Osteoblast (primary cell): ENCODE results near the gene SLC25A36. TPM values are rescaled to one million over a fixed set of nuclear protein-coding genes. Genes with fewer than 3 reads are reported as not detected.

ENCODE experiments used
- DNase-seq: peaks from one replicate; pipeline ENCODE4 v3.0.0; 2011; ENCODE audit warnings: low spot score, mixed read lengths; ENCODE audit not compliant: insufficient read length; ENCODE audit errors: missing footprints
- H2AFZ ChIP-seq: 2 replicates; pipeline ENCODE4 v1.6.0; 2011; ENCODE audit warnings: mild to moderate bottlenecking, low read length
- H3K27ac ChIP-seq: 2 replicates; pipeline ENCODE4 v1.5.1; 2011; ENCODE audit warnings: mild to moderate bottlenecking, low read depth, low read length, moderate library complexity
- H3K27me3 ChIP-seq: 2 replicates; pipeline ENCODE4 v1.6.0; 2012; ENCODE audit warnings: mild to moderate bottlenecking, control low read depth, inconsistent platforms, low read length, moderate library complexity; ENCODE audit not compliant: insufficient read depth
- H3K36me3 ChIP-seq: 2 replicates; pipeline ENCODE4 v1.5.1; 2011; ENCODE audit warnings: mild to moderate bottlenecking, low read length, control low read depth, moderate library complexity; ENCODE audit not compliant: insufficient read depth
- H3K4me1 ChIP-seq: 2 replicates; pipeline ENCODE4 v1.5.1; 2011; ENCODE audit warnings: mild to moderate bottlenecking, low read length, control low read depth, moderate library complexity; ENCODE audit not compliant: insufficient read depth
- H3K4me2 ChIP-seq: 2 replicates; pipeline ENCODE4 v1.6.0; 2011; ENCODE audit warnings: mild to moderate bottlenecking, low read length; ENCODE audit not compliant: insufficient read depth
- H3K4me3 ChIP-seq: fragments of 200-600 bp; sonication (generic); 3 replicates; pipeline ENCODE4 v1.5.1; 2012; ENCODE audit warnings: mild to moderate bottlenecking, low read length, inconsistent platforms; ENCODE audit not compliant: insufficient read depth
- H3K79me2 ChIP-seq: 2 replicates; pipeline ENCODE4 v1.6.0; 2012; ENCODE audit warnings: mild to moderate bottlenecking, low read length, control low read depth, inconsistent platforms; ENCODE audit not compliant: insufficient read depth
- H3K9me3 ChIP-seq: 2 replicates; pipeline ENCODE4 v1.5.1; 2011; ENCODE audit warnings: low read depth, low read length, control low read depth
- H4K20me1 ChIP-seq: 2 replicates; pipeline ENCODE4 v1.6.0; 2012; ENCODE audit warnings: mild to moderate bottlenecking, low read length, control low read depth; ENCODE audit not compliant: insufficient read depth
- CTCF ChIP-seq: IDR thresholded peaks from 2 replicates; pipeline ENCODE4 v1.5.1; 2011; ENCODE audit warnings: mild to moderate bottlenecking, low read depth, low read length, moderate library complexity; ENCODE audit errors: extremely low read depth
- total RNA-seq: library from RNA; depleted of rRNA; stranded (reverse); fragments of >200 nt; gene quantifications from 2 replicates; pipeline ENCODE4 v1.2.3, GENCODE V29; 2012

Gene SLC25A36
- total RNA-seq, 1 donor: 97.4 TPM

DNA sequence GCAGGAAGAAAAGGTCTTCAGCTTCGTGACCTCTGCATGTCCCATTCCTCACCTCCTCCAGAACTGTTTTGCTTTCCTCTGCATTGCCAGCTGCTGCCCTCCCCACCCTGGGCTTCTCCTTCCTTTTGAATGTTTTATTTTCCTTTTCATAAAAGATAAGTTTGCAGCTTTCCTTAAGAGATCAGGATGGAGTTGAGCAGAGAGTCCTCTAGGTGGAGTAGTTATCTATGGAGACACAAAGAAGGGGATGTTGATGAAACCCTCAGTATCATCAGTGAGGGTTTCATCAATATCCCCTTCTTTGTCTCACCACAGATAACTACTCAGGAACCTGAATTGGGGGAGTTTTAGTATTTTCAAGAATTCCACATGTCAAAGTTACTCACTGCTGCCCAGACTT is 19.0 kb upstream of the SLC25A36 start:
- Histone ChIP-seq H4K20me1 (no peaks in the 10 kb centered on the region), H3K27me3 (no peaks in the 10 kb centered on the region), H3K79me2 (no peaks in the 10 kb centered on the region), H3K36me3 (no peaks in the 10 kb centered on the region), H3K4me1 (no peaks in the 10 kb centered on the region), H2AFZ (no peak overlapping the region), H3K27ac (no peak overlapping the region), H3K9me3 (no peaks in the 10 kb centered on the region), H3K4me2 (no peak overlapping the region), H3K4me3 (no peak overlapping the region)
- DNase-seq: no peak
- peak; percentile 59 for TF ChIP-seq CTCF

DNA sequence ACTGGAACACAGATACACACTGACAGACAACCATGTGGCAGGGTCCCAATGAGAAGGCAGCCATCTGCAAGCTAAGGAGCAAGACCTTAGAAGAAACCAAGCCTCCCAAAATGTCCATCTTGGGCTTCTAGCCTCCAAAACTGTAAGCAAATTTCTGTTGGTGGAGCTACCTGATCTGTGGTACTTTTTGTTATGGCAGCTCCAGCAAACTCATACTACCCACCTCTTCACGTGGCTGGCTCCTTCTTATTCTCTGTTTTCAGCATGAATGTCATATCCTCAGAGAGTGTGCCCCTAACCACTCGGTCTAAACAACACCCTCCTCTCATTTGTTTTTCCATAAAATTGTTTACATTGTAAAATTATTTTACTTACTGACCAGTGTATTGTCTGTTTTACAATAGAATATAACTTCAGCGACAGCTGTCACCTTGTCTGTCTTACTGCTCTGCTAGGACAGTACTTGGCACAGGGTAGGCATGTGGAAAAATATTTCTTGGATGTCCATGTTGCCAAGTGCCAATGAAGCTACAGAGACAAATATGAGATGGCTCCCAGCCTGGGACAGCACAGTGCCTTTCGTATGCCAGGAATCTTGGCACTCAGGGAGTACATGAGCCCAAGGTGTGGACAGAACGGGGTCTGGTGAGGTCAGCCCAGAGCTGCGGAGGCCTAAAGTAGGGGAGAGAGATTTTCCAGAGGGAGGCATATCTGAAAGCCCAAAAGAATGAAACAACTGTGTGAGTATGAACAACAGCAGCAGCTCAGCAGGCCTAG is 17.4 kb upstream of the SLC25A36 start:
- no peaks in the 10 kb centered on the region for H3K36me3 ChIP-seq
- H2AFZ ChIP-seq: no peak overlapping the region
- no peak overlapping the region for H3K27ac ChIP-seq
- H3K27me3 ChIP-seq: peaks cover 4% of the 10 kb centered on the region
- H3K4me2 ChIP-seq: no peak overlapping the region
- H3K4me3 ChIP-seq: no peak overlapping the region
- H4K20me1 ChIP-seq: no peaks in the 10 kb centered on the region
- TF ChIP-seq CTCF: no peak
- no peaks in the 10 kb centered on the region for H3K9me3 ChIP-seq
- H3K79me2 ChIP-seq: no peaks in the 10 kb centered on the region
- DNase-seq: no peak
- H3K4me1 ChIP-seq: no peaks in the 10 kb centered on the region

- Histone ChIP-seq H3K4me2 (no peak overlapping the region), H2AFZ (no peak overlapping the region), H3K27me3 (peaks cover 4% of the 10 kb centered on the region), H3K27ac (no peak overlapping the region), H3K4me1 (peaks cover 7% of the 10 kb centered on the region), H4K20me1 (no peaks in the 10 kb centered on the region), H3K4me3 (no peak overlapping the region), H3K79me2 (no peaks in the 10 kb centered on the region), H3K9me3 (no peaks in the 10 kb centered on the region), H3K36me3 (no peaks in the 10 kb centered on the region)
- no peak for DNase-seq
- no peak for TF ChIP-seq CTCF
These were observed 14.2 kb upstream of the SLC25A36 start for GRCh38 chr3:140927279-140928069.

DNA sequence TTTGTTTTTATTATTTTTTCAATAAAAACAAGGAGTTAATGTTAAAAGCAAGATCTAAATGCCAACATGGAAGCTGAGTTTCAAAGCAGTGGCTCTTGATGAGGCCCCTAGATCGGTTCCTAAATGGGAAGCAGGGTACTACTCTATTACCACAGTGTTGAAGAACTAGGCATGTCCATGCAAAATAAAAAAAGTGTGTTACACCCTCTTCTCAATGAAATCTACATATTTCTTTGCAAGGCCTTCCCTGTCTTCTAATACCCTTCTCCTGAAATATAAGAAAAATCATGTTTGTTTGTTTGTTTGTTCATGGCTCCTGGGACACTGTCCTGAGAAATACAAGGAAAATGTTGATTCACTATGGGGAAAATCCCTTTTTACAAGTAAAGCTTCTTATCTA is 12.2 kb upstream of the SLC25A36 start:
- no peak for TF ChIP-seq CTCF
- peaks cover 4% of the 10 kb centered on the region for H3K27me3 ChIP-seq
- no peaks in the 10 kb centered on the region for H3K9me3 ChIP-seq
- no peak for DNase-seq
- H3K4me1 ChIP-seq: peaks cover 7% of the 10 kb centered on the region
- no peak overlapping the region for H2AFZ ChIP-seq
- H3K4me3 ChIP-seq: no peak overlapping the region
- H3K36me3 ChIP-seq: no peaks in the 10 kb centered on the region
- H3K27ac ChIP-seq: no peak overlapping the region
- H3K79me2 ChIP-seq: no peaks in the 10 kb centered on the region
- no peak overlapping the region for H3K4me2 ChIP-seq
- H4K20me1 ChIP-seq: no peaks in the 10 kb centered on the region
